Neural cell (in vitro differentiated cells): ENCODE measurements around the gene DENND1A. TPM values are rescaled to one million over a fixed set of nuclear protein-coding genes. Genes with fewer than 3 reads are reported as not detected.

Experiments used
- H2AFZ ChIP-seq: fragments of 200-600, 300-800 bp; sonication (generic), shearing (Covaris generic); 2 replicates; pipeline ENCODE4 v1.6.0; 2014; ENCODE audit warnings: low read depth, mild to moderate bottlenecking, antibody characterized with exemption, low read length, moderate library complexity
- H3F3A ChIP-seq: fragments of 200-600 bp; shearing (Covaris generic); 2 replicates; pipeline ENCODE4 v1.6.1; 2016; ENCODE audit warnings: mild to moderate bottlenecking, moderate library complexity, mixed read lengths, antibody characterized with exemption, low read length; ENCODE audit not compliant: insufficient read depth, poor library complexity, severe bottlenecking
- H3K27ac ChIP-seq: fragments of 200-600, 300-800 bp; sonication (generic), shearing (Covaris generic); 2 replicates; pipeline ENCODE4 v1.5.1; 2014; ENCODE audit warnings: mild to moderate bottlenecking, low read length, moderate library complexity
- H3K27me3 ChIP-seq: fragments of 300-800, 200-600 bp; sonication (generic), shearing (Covaris generic); 2 replicates; pipeline ENCODE4 v1.6.0; 2014; ENCODE audit warnings: mild to moderate bottlenecking, low read depth, low read length, moderate library complexity; ENCODE audit not compliant: insufficient read depth
- H3K36me3 ChIP-seq: fragments of 300-800, 200-600 bp; sonication (generic), shearing (Covaris generic); 2 replicates; pipeline ENCODE4 v1.5.1; 2014; ENCODE audit warnings: mild to moderate bottlenecking, antibody characterized with exemption, low read length, moderate library complexity; ENCODE audit not compliant: insufficient read depth
- H3K4me2 ChIP-seq: fragments of 300-800, 200-600 bp; sonication (generic), shearing (Covaris generic); 2 replicates; pipeline ENCODE4 v1.6.0; 2014; ENCODE audit warnings: mild to moderate bottlenecking, low read length
- H3K4me3 ChIP-seq: fragments of 300-800, 200-600 bp; sonication (generic), shearing (Covaris generic); 2 replicates; pipeline ENCODE4 v1.5.1; 2014; ENCODE audit warnings: mild to moderate bottlenecking, low read length, moderate library complexity
- H3K79me2 ChIP-seq: fragments of 200-600 bp; shearing (Covaris generic); replicated peaks from 2 replicates; pipeline ENCODE4 v1.6.0; 2014; ENCODE audit warnings: mild to moderate bottlenecking, low read length, moderate library complexity; ENCODE audit not compliant: insufficient read depth
- H3K9ac ChIP-seq: fragments of 300-800, 200-600 bp; sonication (generic), shearing (Covaris generic); 2 replicates; pipeline ENCODE4 v1.6.1; 2016; ENCODE audit warnings: mild to moderate bottlenecking, low read length, mixed read lengths
- H3K9me2 ChIP-seq: fragments of 200-600 bp; shearing (Covaris generic); 2 replicates; pipeline ENCODE4 v1.6.1; 2016; ENCODE audit warnings: mild to moderate bottlenecking, low read length, mixed read lengths; ENCODE audit not compliant: insufficient read depth
- H3K9me3 ChIP-seq: fragments of 200-600, 300-800 bp; sonication (generic), shearing (Covaris generic); 2 replicates; pipeline ENCODE4 v1.6.1; 2016; ENCODE audit warnings: mild to moderate bottlenecking, mixed run types, low read length, moderate library complexity, mixed read lengths
- H4K20me1 ChIP-seq: fragments of 200-600 bp; shearing (Covaris generic); 2 replicates; pipeline ENCODE4 v1.6.1; 2016; ENCODE audit warnings: mild to moderate bottlenecking, mixed run types; ENCODE audit not compliant: insufficient read depth
- CTCF ChIP-seq: fragments of 450-650 bp; IDR thresholded peaks from 2 replicates; pipeline ENCODE4 v1.5.1; 2014; ENCODE audit warnings: antibody characterized with exemption, mild to moderate bottlenecking, moderate library complexity; ENCODE audit not compliant: poor library complexity, severe bottlenecking
- EP300 ChIP-seq: fragments of 450-650 bp; conservative IDR thresholded peaks from 2 replicates; pipeline ENCODE4 v1.6.1; 2014; ENCODE audit warnings: antibody characterized with exemption, mild to moderate bottlenecking, moderate library complexity; ENCODE audit not compliant: poor library complexity, severe bottlenecking
- EZH2 ChIP-seq: fragments of 200-600, 300-800 bp; shearing (Covaris generic), sonication (generic); IDR thresholded peaks from 2 replicates; pipeline ENCODE4 v1.6.1; 2014; ENCODE audit warnings: antibody characterized with exemption, low read length, borderline replicate concordance, mild to moderate bottlenecking; ENCODE audit not compliant: insufficient read depth, poor library complexity, severe bottlenecking
- MXI1 ChIP-seq: fragments of 450-650 bp; conservative IDR thresholded peaks from 2 replicates; pipeline ENCODE4 v1.6.1; 2014; ENCODE audit warnings: antibody characterized with exemption, mild to moderate bottlenecking; ENCODE audit not compliant: poor library complexity, severe bottlenecking
- POLR2AphosphoS5 ChIP-seq: IDR thresholded peaks from 2 replicates; pipeline ENCODE4 v1.6.1; 2012
- RAD21 ChIP-seq: fragments of 450-650 bp; conservative IDR thresholded peaks from 2 replicates; pipeline ENCODE4 v1.6.1; 2014; ENCODE audit warnings: antibody characterized with exemption, mild to moderate bottlenecking, moderate library complexity
- REST ChIP-seq: IDR thresholded peaks from 2 replicates; pipeline ENCODE4 v1.6.1; 2012; ENCODE audit warnings: borderline replicate concordance
- SMC3 ChIP-seq: fragments of 450-650 bp; conservative IDR thresholded peaks from 2 replicates; pipeline ENCODE4 v1.6.1; 2014; ENCODE audit warnings: antibody characterized with exemption, mild to moderate bottlenecking, moderate library complexity; ENCODE audit not compliant: poor library complexity
- TAF1 ChIP-seq: IDR thresholded peaks from 2 replicates; pipeline ENCODE4 v1.6.1; 2012; ENCODE audit warnings: low read depth
- polyA plus RNA-seq: library from polyadenylated mRNA; depleted of rRNA; stranded (reverse); fragments of >200 nt; gene quantifications from 2 replicates; pipeline ENCODE4 v1.2.3, GENCODE V29; 2014

Gene DENND1A
- polyA plus RNA-seq, 1 donor from 2014 or later, result 2.3 TPM

- Histone ChIP-seq H3K36me3 (no peaks in the 10 kb centered on the region), H3K9ac (no peak overlapping the region), H3K27ac (no peak overlapping the region), H3K9me2 (no peaks in the 10 kb centered on the region), H3F3A (no peaks in the 10 kb centered on the region), H3K27me3 (no peaks in the 10 kb centered on the region), H3K4me2 (no peak overlapping the region), H2AFZ (no peak overlapping the region), H3K79me2 (peaks cover 11% of the 10 kb centered on the region), H3K9me3 (no peaks in the 10 kb centered on the region), H4K20me1 (no peaks in the 10 kb centered on the region), H3K4me3 (no peak overlapping the region)
- TF ChIP-seq CTCF, result no peak
- TF ChIP-seq REST, result no peak
- no peak for TF ChIP-seq EP300
- TF ChIP-seq RAD21, result no peak
- no peak for TF ChIP-seq TAF1
- TF ChIP-seq MXI1, result no peak
- TF ChIP-seq EZH2, result no peak
- TF ChIP-seq POLR2AphosphoS5, result no peak
- no peak for TF ChIP-seq SMC3
These were observed 154.3 kb downstream of the DENND1A start for GRCh38 chr9:123775289-123776284.

GRCh38 chr9:123773783-123774182 is 156.1 kb downstream of the DENND1A start:
- Histone ChIP-seq H3K27me3 (no peaks in the 10 kb centered on the region), H3K9me3 (no peaks in the 10 kb centered on the region), H3K4me3 (no peak overlapping the region), H3K4me2 (no peak overlapping the region), H3K27ac (no peak overlapping the region), H3K36me3 (no peaks in the 10 kb centered on the region), H4K20me1 (no peaks in the 10 kb centered on the region), H3F3A (no peaks in the 10 kb centered on the region), H2AFZ (no peak overlapping the region), H3K9ac (no peak overlapping the region), H3K9me2 (no peaks in the 10 kb centered on the region), H3K79me2 (peaks cover 11% of the 10 kb centered on the region)
- no peak for TF ChIP-seq EZH2
- no peak for TF ChIP-seq CTCF
- TF ChIP-seq RAD21, result no peak
- TF ChIP-seq POLR2AphosphoS5, result no peak
- no peak for TF ChIP-seq SMC3
- TF ChIP-seq REST, result no peak
- no peak for TF ChIP-seq EP300
- TF ChIP-seq TAF1, result no peak
